T-helper 1 cell treated with Interleukin-12 subunit alpha and Interleukin-12 subunit beta and Interleukin-4 antibody, amounts not matched to agents 30 ng/mL and 1 ng/mL, for 36 hours (primary cell): Measurements from ENCODE around the gene NPLOC4. TPM values are rescaled to one million over a fixed set of nuclear protein-coding genes. Genes with fewer than 3 reads are reported as not detected.

Source experiments
- intact Hi-C: fragments of 100-400 bp; cut with micrococcal nuclease; formaldehyde crosslinking; loops from one replicate; pipeline ENCODE4 v1.15.1; 2024
- total RNA-seq: library from RNA; stranded (reverse); gene quantifications from 2 replicates; pipeline ENCODE4 v1.2.3, GENCODE V29; 2022

NPLOC4 gene
- total RNA-seq, 1 donor from 2014 or later, result 140 TPM

DNA sequence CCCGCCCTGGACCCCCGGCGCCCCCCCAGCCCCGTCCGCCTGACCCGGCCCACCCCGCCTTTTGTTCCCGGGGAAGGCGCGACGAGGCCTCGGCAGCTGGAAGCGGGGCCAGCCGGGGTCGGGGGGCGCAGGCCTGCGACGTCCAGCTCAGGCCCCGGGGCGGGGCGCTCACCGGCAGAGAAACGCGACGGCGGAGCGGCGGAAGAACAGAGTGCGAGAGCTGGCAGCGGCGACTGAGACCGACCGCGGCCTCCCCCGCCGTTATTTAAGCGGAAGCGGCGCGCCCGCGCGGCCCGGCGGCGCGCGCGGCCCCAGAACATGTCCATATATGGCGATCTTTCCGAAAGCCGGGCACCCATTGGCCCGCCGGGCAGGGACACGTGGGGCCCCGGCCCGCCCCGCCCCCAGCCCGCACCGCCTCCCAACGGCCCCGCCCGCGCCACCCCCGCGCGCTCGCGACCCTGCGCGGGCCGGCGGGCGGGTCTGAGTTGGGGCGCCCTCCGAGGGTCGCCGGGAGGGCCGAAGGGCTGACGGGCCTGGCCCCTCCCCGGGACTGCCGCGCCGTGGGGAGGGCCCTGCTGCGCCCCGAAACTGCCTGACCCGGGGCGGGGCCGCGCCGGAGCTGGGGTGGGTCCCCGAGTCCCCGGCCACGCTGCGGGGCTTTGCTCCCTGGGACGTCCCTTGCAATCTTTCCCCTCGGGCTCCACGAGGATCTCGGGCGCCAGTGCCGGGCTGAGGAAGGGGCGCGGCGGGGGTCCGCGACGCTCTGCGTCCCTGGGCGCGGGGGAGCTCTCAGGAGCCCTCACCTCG lies 124.1 kb downstream of the NPLOC4 start, which contains the start of gene ACTG1:
ACTG1 (minus strand) TSS at position 238 of the 810 bp plus-strand sequence. CDS start 445 bp downstream, outside the sequence.
- intact Hi-C loops, result loop anchor here (1.0 to 10.0 kb wide), 10 partner anchors 116 to 1715 kb away; partner anchors contain the start of genes CBX8, CENPX, LRRC45 and MRPL12

DNA sequence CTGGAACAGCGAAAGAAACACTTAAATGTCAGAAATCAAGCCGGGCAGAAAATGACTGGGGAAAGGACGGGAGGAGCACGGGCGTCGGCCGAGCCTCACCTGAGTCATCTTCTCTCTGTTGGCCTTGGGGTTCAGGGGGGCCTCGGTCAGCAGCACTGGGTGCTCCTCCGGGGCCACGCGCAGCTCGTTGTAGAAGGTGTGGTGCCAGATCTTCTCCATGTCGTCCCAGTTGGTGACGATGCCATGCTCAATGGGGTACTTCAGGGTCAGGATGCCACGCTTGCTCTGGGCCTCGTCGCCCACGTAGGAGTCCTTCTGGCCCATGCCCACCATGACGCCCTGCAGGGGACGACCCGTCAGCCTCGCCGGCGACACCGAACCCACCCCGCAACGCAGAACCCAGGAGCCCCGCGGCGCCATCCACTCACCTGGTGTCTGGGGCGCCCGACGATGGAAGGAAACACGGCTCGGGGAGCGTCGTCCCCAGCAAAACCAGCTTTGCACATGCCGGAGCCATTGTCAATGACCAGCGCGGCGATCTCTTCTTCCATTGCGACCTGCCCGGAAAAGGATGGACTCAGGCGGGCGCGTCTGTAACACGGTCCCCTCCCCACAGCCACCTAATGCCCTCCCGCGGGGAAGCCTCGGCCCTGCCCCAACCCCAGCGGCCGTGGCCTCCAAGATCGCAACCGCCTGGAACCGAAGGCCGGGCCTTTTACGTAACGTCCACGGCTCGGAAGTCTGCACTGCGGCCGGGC lies 124.9 kb downstream of the NPLOC4 start:
- intact Hi-C loops, result loop anchor here (1.0 to 10.0 kb wide), 12 partner anchors 25 to 1715 kb away; partner anchors contain the start of genes ARHGDIA, CBX8, CENPX and LRRC45

DNA sequence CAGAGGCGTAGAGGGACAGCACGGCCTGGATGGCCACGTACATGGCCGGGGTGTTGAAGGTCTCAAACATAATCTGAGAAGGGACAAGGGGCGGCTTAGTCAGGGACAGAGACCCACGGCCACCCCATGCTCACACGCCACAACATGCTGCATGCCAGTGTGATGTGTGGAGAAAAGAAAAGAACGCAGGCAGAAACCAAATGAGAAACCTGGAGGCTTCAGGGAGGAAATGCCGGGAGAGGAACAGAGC lies 125.4 kb downstream of the NPLOC4 start:
- intact Hi-C loops, result loop anchor here (2.0 to 10.0 kb wide), 9 partner anchors 25 to 1714 kb away; partner anchors contain the start of genes ARHGDIA, CBX8, CENPX and LRRC45

DNA sequence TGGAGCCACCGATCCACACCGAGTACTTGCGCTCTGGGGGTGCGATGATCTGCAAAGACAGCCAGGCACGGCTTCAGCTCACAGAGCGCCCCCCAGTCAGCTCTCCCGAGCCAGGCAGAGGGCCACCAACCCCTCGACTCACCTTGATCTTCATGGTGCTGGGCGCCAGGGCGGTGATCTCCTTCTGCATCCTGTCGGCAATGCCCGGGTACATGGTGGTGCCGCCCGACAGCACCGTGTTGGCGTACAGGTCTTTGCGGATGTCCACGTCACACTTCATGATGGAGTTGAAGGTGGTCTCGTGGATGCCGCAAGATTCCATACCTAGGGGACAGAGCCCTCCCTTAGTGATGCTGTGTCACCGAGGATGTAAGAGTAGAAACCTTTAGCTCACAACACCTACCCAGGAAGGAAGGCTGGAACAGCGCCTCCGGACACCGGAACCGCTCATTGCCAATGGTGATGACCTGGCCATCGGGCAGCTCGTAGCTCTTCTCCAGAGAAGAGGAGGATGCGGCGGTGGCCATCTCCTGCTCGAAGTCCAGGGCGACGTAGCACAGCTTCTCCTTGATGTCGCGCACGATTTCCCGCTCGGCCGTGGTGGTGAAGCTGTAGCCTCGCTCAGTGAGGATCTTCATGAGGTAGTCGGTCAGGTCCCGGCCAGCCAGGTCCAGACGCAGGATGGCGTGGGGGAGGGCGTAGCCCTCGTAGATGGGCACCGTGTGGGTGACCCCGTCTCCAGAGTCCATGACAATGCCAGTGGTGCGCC lies 125.9 kb downstream of the NPLOC4 start:
- intact Hi-C loops, result loop anchor here (2.0 to 10.0 kb wide), 9 partner anchors 24 to 1714 kb away; partner anchors contain the start of genes ARHGDIA, CBX8, CENPX and LRRC45

DNA sequence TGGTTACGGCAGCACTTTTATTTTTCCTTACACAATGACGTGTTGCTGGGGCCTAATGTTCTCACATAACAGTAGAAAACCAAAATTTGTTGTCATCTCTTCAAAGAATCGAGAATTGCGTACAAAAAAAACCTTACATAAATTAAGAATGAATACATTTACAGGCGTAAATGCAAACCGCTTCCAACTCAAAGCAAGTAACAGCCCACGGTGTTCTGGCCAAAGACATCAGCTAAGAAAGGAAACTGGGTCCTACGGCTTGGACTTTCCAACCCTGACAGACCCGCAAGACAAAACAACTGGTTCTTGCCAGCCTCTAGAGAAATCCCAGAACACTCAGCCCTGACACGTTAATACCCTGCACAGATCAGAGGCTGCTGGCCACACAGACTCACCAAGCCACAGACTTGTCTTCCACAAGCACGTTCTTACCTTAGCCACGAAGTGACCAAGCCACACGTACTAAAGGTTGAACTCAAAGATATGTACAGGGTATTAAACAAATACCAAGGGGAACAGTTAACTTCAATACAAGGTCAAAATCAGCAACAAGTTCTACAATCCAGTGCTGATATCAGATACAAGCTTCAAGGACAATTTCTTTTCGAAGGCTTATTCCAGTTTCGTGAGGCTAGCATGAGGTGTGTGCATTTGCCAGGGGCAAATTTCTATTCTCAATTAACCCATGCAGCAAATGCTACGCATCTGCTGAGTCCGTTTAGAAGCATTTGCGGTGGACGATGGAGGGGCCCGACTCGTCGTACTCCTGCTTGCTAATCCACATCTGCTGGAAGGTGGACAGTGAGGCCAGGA lies 126.7 kb downstream of the NPLOC4 start:
- intact Hi-C loops, result loop anchor here (2.0 to 10.0 kb wide), 9 partner anchors 23 to 1713 kb away; partner anchors contain the start of genes ARHGDIA, CBX8, CENPX and LRRC45

DNA sequence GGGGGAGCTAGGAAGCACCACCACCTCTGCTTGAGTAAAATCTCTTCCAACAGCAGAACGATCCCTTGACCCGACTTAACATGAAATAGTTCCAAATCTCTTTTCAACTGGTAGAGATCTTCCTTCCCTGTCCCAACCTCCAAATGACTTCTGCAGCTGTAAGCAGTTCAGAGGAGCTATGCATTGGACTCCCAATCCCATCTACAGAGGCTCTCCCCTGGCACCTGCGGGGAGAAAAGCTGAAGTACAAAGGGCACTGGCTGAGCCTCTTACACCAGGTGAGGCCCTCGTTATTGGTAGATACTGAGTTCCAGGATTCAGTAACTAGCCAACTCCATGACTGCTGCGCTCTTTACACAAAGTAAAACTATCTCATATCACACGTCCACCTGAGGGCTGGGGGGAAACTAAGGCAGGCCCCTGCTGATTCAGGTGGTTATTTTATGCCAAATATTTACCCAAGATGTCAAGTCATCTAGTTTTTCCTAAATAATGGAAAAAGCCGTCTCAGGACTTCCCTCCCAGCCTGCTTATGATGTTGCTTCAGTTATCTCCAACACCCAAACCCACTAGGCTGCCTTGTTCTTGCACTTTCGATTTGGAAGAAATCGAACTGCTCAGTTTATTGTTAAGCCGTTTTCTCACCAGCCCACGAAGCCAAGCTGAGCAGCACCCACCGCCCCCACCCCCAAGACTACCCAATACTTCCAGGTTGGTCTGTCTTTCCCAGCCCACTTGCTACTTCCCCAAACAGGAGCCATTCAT lies 127.5 kb downstream of the NPLOC4 start:
- intact Hi-C loops, result no loop called here

DNA sequence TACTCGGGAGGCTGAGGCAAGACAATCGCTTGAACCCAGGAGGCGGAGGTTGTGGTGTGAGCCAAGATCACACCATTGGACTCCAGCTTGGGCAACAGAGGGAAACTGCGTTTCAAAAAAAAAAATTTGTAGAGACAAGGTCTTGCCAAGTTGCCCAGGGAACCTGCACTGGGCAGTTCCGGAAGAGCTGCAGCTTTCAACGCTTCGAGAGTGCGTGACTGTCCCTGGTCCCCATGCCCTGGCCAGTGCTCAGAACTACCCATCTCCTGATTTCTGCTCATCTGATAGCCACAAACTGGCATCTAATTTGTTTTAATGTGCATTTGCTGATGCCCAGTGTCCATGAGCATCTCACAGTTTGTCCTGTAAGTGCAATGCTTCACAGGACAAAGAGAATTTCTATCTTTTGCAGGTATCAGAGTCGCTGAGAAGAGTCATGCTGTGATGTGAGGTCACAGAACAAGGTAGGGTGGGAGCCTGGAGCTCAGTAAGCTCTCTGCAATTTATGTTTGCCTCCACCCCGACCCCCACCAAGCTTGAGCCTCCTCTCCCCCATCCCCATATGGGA lies 128.2 kb downstream of the NPLOC4 start:
- intact Hi-C loops, result no loop called here

Other genes with a start within 250 kb of the NPLOC4 start
- gene BAHCC1, start 241.7 kb downstream of the NPLOC4 start, total RNA-seq, result 0.05 TPM in 1 of 2 replicates, not detected in the other
- 4,987 and 5,035 TPM in 2 replicates for gene ACTG1, start 124.3 kb downstream of the NPLOC4 start, total RNA-seq
- 0.27 and 0.37 TPM in 2 replicates for gene FSCN2, start 108.7 kb downstream of the NPLOC4 start, total RNA-seq
- 37.9 and 41.8 TPM in 2 replicates for gene FAAP100, start 84.8 kb downstream of the NPLOC4 start, total RNA-seq
- gene TSPAN10, start 84 bp upstream of the NPLOC4 start, total RNA-seq, result 0.37 and 0.47 TPM in 2 replicates
- gene PDE6G, start 19.4 kb upstream of the NPLOC4 start, total RNA-seq, result 21.9 and 26.3 TPM in 2 replicates
- 48.1 and 48.8 TPM in 2 replicates for gene OXLD1, start 29.5 kb upstream of the NPLOC4 start, total RNA-seq
- gene CCDC137, start 29.6 kb upstream of the NPLOC4 start, total RNA-seq, result 33.2 and 38.5 TPM in 2 replicates
- gene ARL16, start 46.7 kb upstream of the NPLOC4 start, total RNA-seq, result 30.9 and 31.1 TPM in 2 replicates
- gene HGS, start 46.9 kb upstream of the NPLOC4 start, total RNA-seq, result 127 TPM in 2 replicates
- 85.6 and 86.6 TPM in 2 replicates for gene MRPL12, start 66.3 kb upstream of the NPLOC4 start, total RNA-seq
- 25.9 and 26.9 TPM in 2 replicates for gene SLC25A10, start 75.2 kb upstream of the NPLOC4 start, total RNA-seq
- not detected in 2 replicates for gene GCGR, start 167.0 kb upstream of the NPLOC4 start, total RNA-seq
- 53.5 and 56.8 TPM in 2 replicates for gene MCRIP1, start 196.2 kb upstream of the NPLOC4 start, total RNA-seq
- not detected in 2 replicates for gene PPP1R27, start 197.9 kb upstream of the NPLOC4 start, total RNA-seq
- gene P4HB, start 223.4 kb upstream of the NPLOC4 start, total RNA-seq, result 548 and 588 TPM in 2 replicates
- gene ARHGDIA, start 234.2 kb upstream of the NPLOC4 start, total RNA-seq, result 671 and 678 TPM in 2 replicates